ENCODE results near the gene OR52B2.

OR52B2 gene

GRCh38 chr11:6124245-6124644 lies 45.9 kb downstream of the OR52B2 start:
- Mint-ChIP-seq H3K36me3 (ENCODE audit: low read depth) (no peaks in the 10 kb centered on the region), H3K27me3 (peaks cover 3% of the 10 kb centered on the region), H3K4me1 (ENCODE audit: low read depth) (no peaks in the 10 kb centered on the region), H3K27ac (no peak overlapping the region), H3K4me3 (no peak overlapping the region), H3K9me3 (no peaks in the 10 kb centered on the region)

All from stimulated activated naive CD8-positive, alpha-beta T cell treated with anti-CD3 and anti-CD28 coated beads, Interleukin-15, Interleukin-2, amounts not matched to agents 100 ng/mL and 50 ng/mL, for 24 hours (primary cell).